HepG2 (cell line): ENCODE results near the gene RILP. TPM values are rescaled to one million over a fixed set of nuclear protein-coding genes. Genes with fewer than 3 reads are reported as not detected.

ENCODE experiments used
- AFF4 ChIP-seq: sonication (generic); formaldehyde crosslinking; IDR thresholded peaks from 2 replicates; pipeline ENCODE4 v1.4.0; 2020; ENCODE audit warnings: missing genetic modification reagents
- CHCHD3 ChIP-seq: sonication (generic); formaldehyde crosslinking; IDR thresholded peaks from 2 replicates; pipeline ENCODE4 v1.8.0; 2022; ENCODE audit warnings: mild to moderate bottlenecking, missing genetic modification reagents, moderate library complexity
- DZIP1 ChIP-seq: sonication (generic); formaldehyde crosslinking; IDR thresholded peaks from 2 replicates; pipeline ENCODE4 v1.5.0; 2020; ENCODE audit warnings: mild to moderate bottlenecking, missing genetic modification reagents
- LCORL ChIP-seq, 2 experiments: fragments of 450-650 bp in 1 of 2; sonication (generic) in 1 of 2; formaldehyde crosslinking in 1 of 2; IDR thresholded peaks; 2 replicates each; pipeline versions ENCODE4 v1.5.0 to v1.6.1; 2017 to 2020; ENCODE audit warnings: antibody characterized with exemption in 1 of 2, missing genetic modification reagents in 1 of 2
- RFX3 ChIP-seq: IDR thresholded peaks from 2 replicates; pipeline ENCODE4 v1.6.1; 2016; ENCODE audit warnings: missing biosample characterization, missing genetic modification reagents
- SALL2 ChIP-seq: sonication (generic); formaldehyde crosslinking; IDR thresholded peaks from 2 replicates; pipeline ENCODE4 v1.8.1; 2023; ENCODE audit warnings: mild to moderate bottlenecking, missing genetic modification reagents, inconsistent platforms
- ZFP82 ChIP-seq: sonication (generic); formaldehyde crosslinking; IDR thresholded peaks from 2 replicates; pipeline ENCODE4 v1.5.1; 2020; ENCODE audit warnings: mild to moderate bottlenecking, missing genetic modification reagents, borderline replicate concordance
- ZNF232 ChIP-seq: sonication (generic); formaldehyde crosslinking; IDR thresholded peaks from 2 replicates; pipeline ENCODE4 v1.4.0; 2020; ENCODE audit warnings: missing genetic modification reagents, borderline replicate concordance
- ZNF263 ChIP-seq: sonication (generic); formaldehyde crosslinking; IDR thresholded peaks from 2 replicates; pipeline ENCODE4 v1.4.0; 2020; ENCODE audit warnings: missing genetic modification reagents
- ZNF34 ChIP-seq: sonication (generic); formaldehyde crosslinking; IDR thresholded peaks from 2 replicates; pipeline ENCODE4 v1.4.0; 2020; ENCODE audit warnings: mild to moderate bottlenecking, missing genetic modification reagents, borderline replicate concordance
- ZNF782 ChIP-seq: sonication (generic); formaldehyde crosslinking; IDR thresholded peaks from 2 replicates; pipeline ENCODE4 v1.4.0; 2020; ENCODE audit warnings: missing genetic modification reagents, mild to moderate bottlenecking, borderline replicate concordance
- ZNF883 ChIP-seq: sonication (generic); formaldehyde crosslinking; IDR thresholded peaks from 2 replicates; pipeline ENCODE4 v1.5.1; 2020; ENCODE audit warnings: mild to moderate bottlenecking, missing genetic modification reagents; ENCODE audit errors: not compliant biosample characterization
- polyA plus RNA-seq, 8 experiments: library from polyadenylated mRNA; depleted of rRNA in 3 of 8; stranded (reverse) in 7 of 8; unstranded in 1 of 8; fragments of >200 nt; fragmentation: Illumina TruSeq in 4 of 8; extraction: Trizol in 4 of 8; gene quantifications; 2 replicates each; pipeline versions ENCODE4 v1.2.1 to v1.2.3, GENCODE V29; 2011 to 2016; ENCODE audit warnings: low read depth in 4 of 8, missing spikeins in 1 of 8, mixed read lengths in 1 of 8; ENCODE audit not compliant: insufficient read depth in 1 of 8
- total RNA-seq, 5 experiments: library from RNA; depleted of rRNA; stranded (reverse); fragments of >200 nt; fragmentation: Illumina TruSeq; extraction: Trizol; gene quantifications; 2 replicates each; pipeline ENCODE4 v1.2.3, GENCODE V29; 2016; ENCODE audit warnings: low read depth in 1 of 5
- TF ChIP-seq, protein P1 (sequence below): sonication (generic); formaldehyde crosslinking; IDR thresholded peaks from 2 replicates; pipeline ENCODE4 v1.4.0; 2020; ENCODE audit warnings: missing genetic modification reagents
- TF ChIP-seq, protein P2 (sequence below), 2 experiments: sonication (generic) in 1 of 2; formaldehyde crosslinking in 1 of 2; IDR thresholded peaks; 2 replicates each; pipeline versions ENCODE4 v1.6.1 to v1.9.0; 2014 to 2022; ENCODE audit warnings: antibody characterized with exemption in 1 of 2, borderline replicate concordance in 1 of 2, inconsistent platforms in 1 of 2, low read depth in 1 of 2, missing genetic modification reagents in 1 of 2

RILP gene
- total and polyA plus RNA-seq, 2 of the 13 experiments (the other 11 are each of a cell fraction or from before 2014, with no cell fraction given) = 6.6 to 8.1 TPM

GRCh38 chr17:1649844-1650501, at the start of gene RILP (continued):
- TF ChIP-seq DZIP1 (CRISPR knock-in tag) (no peak), ZNF34 (CRISPR knock-in tag) (no peak; the same call in 1 of the 2 replicates), ZNF883 (no peak), RFX3 (CRISPR knock-in tag) (no peak), SALL2 (CRISPR knock-in tag) (no peak), LCORL (IDR thresholded peaks at IDR 0.05) (no peak), LCORL (CRISPR knock-in tag; IDR thresholded peaks at IDR 0.05) (peak; percentile 86), ZNF232 (CRISPR knock-in tag) (no peak), CHCHD3 (CRISPR knock-in tag) (no peak), ZNF782 (no peak), ZFP82 (CRISPR knock-in tag) (no peak), AFF4 (CRISPR knock-in tag) (no peak), ZNF263 (CRISPR knock-in tag) (no peak)
- TF ChIP-seq, protein P1, sequence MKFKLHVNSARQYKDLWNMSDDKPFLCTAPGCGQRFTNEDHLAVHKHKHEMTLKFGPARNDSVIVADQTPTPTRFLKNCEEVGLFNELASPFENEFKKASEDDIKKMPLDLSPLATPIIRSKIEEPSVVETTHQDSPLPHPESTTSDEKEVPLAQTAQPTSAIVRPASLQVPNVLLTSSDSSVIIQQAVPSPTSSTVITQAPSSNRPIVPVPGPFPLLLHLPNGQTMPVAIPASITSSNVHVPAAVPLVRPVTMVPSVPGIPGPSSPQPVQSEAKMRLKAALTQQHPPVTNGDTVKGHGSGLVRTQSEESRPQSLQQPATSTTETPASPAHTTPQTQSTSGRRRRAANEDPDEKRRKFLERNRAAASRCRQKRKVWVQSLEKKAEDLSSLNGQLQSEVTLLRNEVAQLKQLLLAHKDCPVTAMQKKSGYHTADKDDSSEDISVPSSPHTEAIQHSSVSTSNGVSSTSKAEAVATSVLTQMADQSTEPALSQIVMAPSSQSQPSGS (CRISPR knock-in tag) = no peak
- TF ChIP-seq, protein P2, sequence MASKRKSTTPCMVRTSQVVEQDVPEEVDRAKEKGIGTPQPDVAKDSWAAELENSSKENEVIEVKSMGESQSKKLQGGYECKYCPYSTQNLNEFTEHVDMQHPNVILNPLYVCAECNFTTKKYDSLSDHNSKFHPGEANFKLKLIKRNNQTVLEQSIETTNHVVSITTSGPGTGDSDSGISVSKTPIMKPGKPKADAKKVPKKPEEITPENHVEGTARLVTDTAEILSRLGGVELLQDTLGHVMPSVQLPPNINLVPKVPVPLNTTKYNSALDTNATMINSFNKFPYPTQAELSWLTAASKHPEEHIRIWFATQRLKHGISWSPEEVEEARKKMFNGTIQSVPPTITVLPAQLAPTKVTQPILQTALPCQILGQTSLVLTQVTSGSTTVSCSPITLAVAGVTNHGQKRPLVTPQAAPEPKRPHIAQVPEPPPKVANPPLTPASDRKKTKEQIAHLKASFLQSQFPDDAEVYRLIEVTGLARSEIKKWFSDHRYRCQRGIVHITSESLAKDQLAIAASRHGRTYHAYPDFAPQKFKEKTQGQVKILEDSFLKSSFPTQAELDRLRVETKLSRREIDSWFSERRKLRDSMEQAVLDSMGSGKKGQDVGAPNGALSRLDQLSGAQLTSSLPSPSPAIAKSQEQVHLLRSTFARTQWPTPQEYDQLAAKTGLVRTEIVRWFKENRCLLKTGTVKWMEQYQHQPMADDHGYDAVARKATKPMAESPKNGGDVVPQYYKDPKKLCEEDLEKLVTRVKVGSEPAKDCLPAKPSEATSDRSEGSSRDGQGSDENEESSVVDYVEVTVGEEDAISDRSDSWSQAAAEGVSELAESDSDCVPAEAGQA (IDR thresholded peaks at IDR 0.05; ENCODE audit: low read depth) = no peak
- TF ChIP-seq, protein P2 (CRISPR knock-in tag; IDR thresholded peaks at IDR 0.05; ENCODE audit: borderline replicate concordance) = no peak
